Measurements from ENCODE around the gene NDOR1.

DNA sequence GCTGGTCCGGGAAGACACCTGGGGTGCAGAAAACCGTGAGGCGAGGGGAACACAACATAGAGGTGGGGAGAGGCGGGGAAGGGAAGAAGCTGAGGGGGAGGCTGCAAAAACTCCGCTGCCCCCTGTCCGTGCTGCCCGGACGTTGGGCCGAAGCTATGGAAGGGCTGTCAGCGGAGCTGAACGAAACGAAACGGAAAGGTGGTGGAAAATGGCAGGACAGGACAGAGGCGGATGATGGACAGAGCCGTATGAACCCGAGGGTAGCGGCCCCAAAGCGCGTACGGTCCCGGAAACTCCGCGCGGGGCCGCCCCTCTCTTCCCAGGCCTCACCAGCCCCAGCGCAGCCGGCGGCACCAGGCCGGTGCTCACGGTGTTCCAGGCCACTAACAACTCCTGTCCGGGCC, 17.4 kb upstream of the NDOR1 start:
- TF ChIP-seq, protein P1, sequence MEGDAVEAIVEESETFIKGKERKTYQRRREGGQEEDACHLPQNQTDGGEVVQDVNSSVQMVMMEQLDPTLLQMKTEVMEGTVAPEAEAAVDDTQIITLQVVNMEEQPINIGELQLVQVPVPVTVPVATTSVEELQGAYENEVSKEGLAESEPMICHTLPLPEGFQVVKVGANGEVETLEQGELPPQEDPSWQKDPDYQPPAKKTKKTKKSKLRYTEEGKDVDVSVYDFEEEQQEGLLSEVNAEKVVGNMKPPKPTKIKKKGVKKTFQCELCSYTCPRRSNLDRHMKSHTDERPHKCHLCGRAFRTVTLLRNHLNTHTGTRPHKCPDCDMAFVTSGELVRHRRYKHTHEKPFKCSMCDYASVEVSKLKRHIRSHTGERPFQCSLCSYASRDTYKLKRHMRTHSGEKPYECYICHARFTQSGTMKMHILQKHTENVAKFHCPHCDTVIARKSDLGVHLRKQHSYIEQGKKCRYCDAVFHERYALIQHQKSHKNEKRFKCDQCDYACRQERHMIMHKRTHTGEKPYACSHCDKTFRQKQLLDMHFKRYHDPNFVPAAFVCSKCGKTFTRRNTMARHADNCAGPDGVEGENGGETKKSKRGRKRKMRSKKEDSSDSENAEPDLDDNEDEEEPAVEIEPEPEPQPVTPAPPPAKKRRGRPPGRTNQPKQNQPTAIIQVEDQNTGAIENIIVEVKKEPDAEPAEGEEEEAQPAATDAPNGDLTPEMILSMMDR (IDR thresholded peaks at IDR 0.05; ENCODE audit: low read depth, low read length, poor library complexity, severe bottlenecking), result no peak
- no peak for TF ChIP-seq EZH2phosphoT487 (IDR thresholded peaks at IDR 0.05; ENCODE audit: borderline replicate concordance, low read length)
